ENCODE results near the gene SLC4A1AP.

DNA sequence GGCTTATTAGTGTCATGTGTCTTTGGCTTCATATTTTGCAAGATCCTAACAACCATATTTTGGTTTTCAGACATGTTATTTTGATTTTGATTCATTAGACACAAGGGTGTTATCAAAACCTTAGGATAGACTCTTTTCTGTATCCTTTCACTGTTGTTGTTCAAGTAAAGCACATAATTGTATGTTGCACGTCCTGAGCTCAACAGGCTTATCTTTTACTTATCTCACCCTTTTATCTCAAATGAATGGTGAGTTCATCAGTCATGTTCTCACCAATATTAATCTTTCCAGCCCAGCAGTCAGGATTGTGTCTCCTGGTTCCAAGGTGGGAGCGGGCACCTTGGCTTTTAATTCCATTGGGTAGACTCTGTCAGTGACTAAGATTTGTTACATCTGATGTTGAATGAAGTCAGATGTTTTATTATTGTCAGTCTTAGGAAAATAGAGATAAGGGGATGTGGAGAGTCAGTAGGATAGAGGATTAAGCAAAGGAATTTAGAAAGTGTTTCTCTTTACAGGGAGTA is 22.9 kb upstream of the SLC4A1AP start:
- TF ChIP-seq GATA2 (IDR thresholded peaks at IDR 0.05; ENCODE audit: low read depth, low read length), result no peak; the same call in 1 of the 2 replicates
- no peak for TF ChIP-seq GATA3 (IDR thresholded peaks at IDR 0.05; ENCODE audit: low read depth, low read length)
